GM12878 (cell line): Measurements from ENCODE around the gene CCDC117. TPM values are rescaled to one million over a fixed set of nuclear protein-coding genes. Genes with fewer than 3 reads are reported as not detected.
A peak's percentile ranks its signal among the peaks of the same experiment; 100 is the strongest.

Source experiments
- CBFB ChIP-seq: IDR thresholded peaks from 2 replicates; pipeline ENCODE4 v1.6.1; 2016; ENCODE audit warnings: antibody characterized with exemption, low read depth
- EED ChIP-seq: sonication (generic); IDR thresholded peaks from 2 replicates; pipeline ENCODE4 v1.6.1; 2016; ENCODE audit warnings: antibody characterized with exemption, low read depth
- EGR1 ChIP-seq, 2 experiments: IDR thresholded peaks; 1 replicate in 1 of 2; 2 replicates in 1 of 2; pipeline ENCODE4 v1.6.1; 2011 to 2012; ENCODE audit warnings: low read depth in 2 of 2, low read length in 2 of 2, borderline replicate concordance in 1 of 2, mild to moderate bottlenecking in 1 of 2, moderate library complexity in 1 of 2
- GABPA ChIP-seq: IDR thresholded peaks from 2 replicates; pipeline ENCODE4 v1.6.1; 2014; ENCODE audit warnings: antibody characterized with exemption, low read depth, mild to moderate bottlenecking, inconsistent platforms
- HDGF ChIP-seq: fragments of 450-650 bp; IDR thresholded peaks from 2 replicates; pipeline ENCODE4 v1.6.1; 2016; ENCODE audit warnings: antibody characterized with exemption
- KAT2A ChIP-seq: conservative IDR thresholded peaks from 2 replicates; pipeline ENCODE4 v1.6.1; 2011; ENCODE audit warnings: low read depth, low read length; ENCODE audit not compliant: control insufficient read depth
- MTA2 ChIP-seq: fragments of 450-650 bp; IDR thresholded peaks from 2 replicates; pipeline ENCODE4 v1.6.1; 2016; ENCODE audit warnings: low read depth, mild to moderate bottlenecking, moderate library complexity
- MTA3 ChIP-seq: IDR thresholded peaks from 2 replicates; pipeline ENCODE4 v1.6.1; 2012; ENCODE audit warnings: low read length, inconsistent platforms, borderline replicate concordance
- MXI1 ChIP-seq: fragments of 150-350 bp; IDR thresholded peaks from 2 replicates; pipeline ENCODE4 v1.6.1; 2011; ENCODE audit warnings: low read depth, mild to moderate bottlenecking, inconsistent platforms, low read length, improper control_type of control experiment
- NBN ChIP-seq: fragments of 450-650 bp; IDR thresholded peaks from 2 replicates; pipeline ENCODE4 v1.6.1; 2016
- POLR2AphosphoS2 ChIP-seq: IDR thresholded peaks from 2 replicates; pipeline ENCODE4 v1.6.1; 2011; ENCODE audit warnings: low read depth, mild to moderate bottlenecking, low read length, improper control_type of control experiment, moderate library complexity
- RB1 ChIP-seq: fragments of 450-650 bp; formaldehyde crosslinking; IDR thresholded peaks from 2 replicates; pipeline ENCODE4 v1.6.1; 2017; ENCODE audit warnings: mild to moderate bottlenecking, borderline replicate concordance
- SIX5 ChIP-seq: IDR thresholded peaks from 2 replicates; pipeline ENCODE4 v1.6.1; 2011; ENCODE audit warnings: mild to moderate bottlenecking, low read depth, low read length, moderate library complexity; ENCODE audit not compliant: severe bottlenecking
- TAF1 ChIP-seq: IDR thresholded peaks from 2 replicates; pipeline ENCODE4 v1.6.1; 2011; ENCODE audit warnings: mild to moderate bottlenecking, low read depth, low read length, borderline replicate concordance
- TCF3 ChIP-seq: IDR thresholded peaks from 2 replicates; pipeline ENCODE4 v1.6.1; 2012; ENCODE audit warnings: low read depth, mild to moderate bottlenecking, low read length, borderline replicate concordance; ENCODE audit not compliant: insufficient read depth
- ZNF384 ChIP-seq: IDR thresholded peaks from 2 replicates; pipeline ENCODE4 v1.6.1; 2012; ENCODE audit warnings: low read depth, mild to moderate bottlenecking, low read length, improper control_type of control experiment, borderline replicate concordance
- ZZZ3 ChIP-seq: IDR thresholded peaks from 2 replicates; pipeline ENCODE4 v1.6.1; 2011; ENCODE audit warnings: low read depth; ENCODE audit not compliant: control insufficient read depth, insufficient read length
- polyA plus RNA-seq, 11 experiments: library from polyadenylated mRNA; depleted of rRNA in 4 of 11; unstranded in 6 of 11; stranded (reverse) in 5 of 11; fragments of >200 nt; fragmentation: Nextera tagmentation in 4 of 11; fragmentation: Illumina TruSeq in 1 of 11; extraction: Ambion mirVana in 4 of 11; extraction: Trizol in 1 of 11; gene quantifications; 1 replicate in 1 of 11; 2 replicates in 10 of 11; pipeline versions ENCODE4 v1.2.1 to v1.2.3, GENCODE V29; 2011 to 2016; ENCODE audit warnings: inconsistent platforms in 2 of 11, missing spikeins in 2 of 11, low read depth in 1 of 11
- total RNA-seq, 4 experiments: library from RNA; depleted of rRNA in 3 of 4; stranded (reverse); fragments of >200 nt in 3 of 4; fragmentation: Illumina TruSeq in 1 of 4; extraction: Trizol in 1 of 4; gene quantifications; 2 replicates each; pipeline versions ENCODE4 v1.2.1 to v1.2.3, GENCODE V29; 2013 to 2021
- TF ChIP-seq, protein P1 (sequence below): IDR thresholded peaks from 2 replicates; pipeline ENCODE4 v1.6.1; 2011; ENCODE audit warnings: low read depth, mild to moderate bottlenecking, low read length, moderate library complexity, borderline replicate concordance; ENCODE audit errors: extremely low read depth
- TF ChIP-seq, protein P2 (sequence below): IDR thresholded peaks from 2 replicates; pipeline ENCODE4 v1.6.1; 2011; ENCODE audit warnings: borderline replicate concordance, low read depth, mild to moderate bottlenecking, moderate library complexity, mixed read lengths, low read length; ENCODE audit not compliant: insufficient read depth; ENCODE audit errors: extremely low read length
- TF ChIP-seq, protein P3 (sequence below): fragments of 450-650 bp; IDR thresholded peaks from 2 replicates; pipeline ENCODE4 v1.6.1; 2018; ENCODE audit warnings: borderline replicate concordance, mild to moderate bottlenecking; ENCODE audit not compliant: partially characterized antibody
- TF ChIP-seq, protein P4 (sequence below): fragments of 450-650 bp; IDR thresholded peaks from 2 replicates; pipeline ENCODE4 v1.6.1; 2017; ENCODE audit warnings: mild to moderate bottlenecking, low read depth, inconsistent platforms; ENCODE audit not compliant: poor library complexity, severe bottlenecking

CCDC117 gene
- total and polyA plus RNA-seq, 10 of the 15 experiments (the other 5 are each of a cell fraction or from before 2014, with no cell fraction given), result 6.3 to 32.2 (median 20.6) TPM

DNA sequence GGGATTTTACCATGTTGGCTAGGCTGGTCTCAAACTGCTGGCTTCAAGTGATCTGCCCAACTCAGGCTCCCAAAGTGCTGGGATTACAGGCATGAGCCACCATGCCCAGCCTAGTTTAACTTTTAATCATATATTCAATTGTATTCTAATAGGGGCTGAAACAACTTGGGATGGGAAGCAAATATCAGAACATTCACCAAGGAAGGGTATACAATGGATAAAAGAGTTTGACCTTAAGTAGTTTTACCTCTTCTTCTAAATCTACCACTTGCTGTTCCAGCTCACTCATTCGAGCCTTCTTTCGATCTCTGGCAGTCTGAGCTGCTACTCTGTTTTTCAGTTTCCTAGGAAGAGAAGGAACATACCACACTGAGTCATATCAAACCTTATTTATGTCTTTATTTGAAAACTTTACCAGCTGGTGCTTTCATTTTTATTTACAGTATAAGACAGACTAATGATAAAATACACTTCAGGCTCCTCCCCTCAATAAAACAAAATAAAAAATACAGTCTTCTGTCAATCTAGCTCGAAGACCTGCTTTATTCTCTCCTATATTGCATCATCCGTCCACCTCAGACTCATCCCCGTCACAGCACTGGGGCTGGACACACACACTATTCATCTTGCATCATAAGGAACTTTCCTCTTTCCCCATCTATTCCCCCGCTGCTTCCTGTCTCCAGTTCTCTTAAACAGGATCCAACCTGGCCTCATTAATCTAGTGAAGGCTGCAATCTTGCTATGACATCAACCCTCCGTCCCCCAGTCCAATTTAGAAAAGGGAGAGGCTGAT lies 26.5 kb downstream of the CCDC117 start (continued):
- TF ChIP-seq ZNF384 (no peak), RB1 (no peak), SIX5 (no peak), MTA2 (no peak), TCF3 (0 out of 2 replicates have a peak, but pooled peaks have one; percentile 19), ZZZ3 (no peak), MTA3 (no peak), MXI1 (no peak), HDGF (no peak), EGR1 (IDR thresholded peaks at IDR 0.05; ENCODE audit: borderline replicate concordance in 1 of 2, low read depth in 2 of 2, low read length in 2 of 2) (no peak), KAT2A (no peak), POLR2AphosphoS2 (no peak; the same call in 1 of the 2 replicates), CBFB (no peak), TAF1 (no peak), NBN (no peak), EED (no peak), GABPA (no peak)
- TF ChIP-seq, protein P1, sequence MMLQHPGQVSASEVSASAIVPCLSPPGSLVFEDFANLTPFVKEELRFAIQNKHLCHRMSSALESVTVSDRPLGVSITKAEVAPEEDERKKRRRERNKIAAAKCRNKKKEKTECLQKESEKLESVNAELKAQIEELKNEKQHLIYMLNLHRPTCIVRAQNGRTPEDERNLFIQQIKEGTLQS, result no peak
- TF ChIP-seq, protein P2, sequence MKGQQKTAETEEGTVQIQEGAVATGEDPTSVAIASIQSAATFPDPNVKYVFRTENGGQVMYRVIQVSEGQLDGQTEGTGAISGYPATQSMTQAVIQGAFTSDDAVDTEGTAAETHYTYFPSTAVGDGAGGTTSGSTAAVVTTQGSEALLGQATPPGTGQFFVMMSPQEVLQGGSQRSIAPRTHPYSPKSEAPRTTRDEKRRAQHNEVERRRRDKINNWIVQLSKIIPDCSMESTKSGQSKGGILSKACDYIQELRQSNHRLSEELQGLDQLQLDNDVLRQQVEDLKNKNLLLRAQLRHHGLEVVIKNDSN, result no peak
- TF ChIP-seq, protein P3, sequence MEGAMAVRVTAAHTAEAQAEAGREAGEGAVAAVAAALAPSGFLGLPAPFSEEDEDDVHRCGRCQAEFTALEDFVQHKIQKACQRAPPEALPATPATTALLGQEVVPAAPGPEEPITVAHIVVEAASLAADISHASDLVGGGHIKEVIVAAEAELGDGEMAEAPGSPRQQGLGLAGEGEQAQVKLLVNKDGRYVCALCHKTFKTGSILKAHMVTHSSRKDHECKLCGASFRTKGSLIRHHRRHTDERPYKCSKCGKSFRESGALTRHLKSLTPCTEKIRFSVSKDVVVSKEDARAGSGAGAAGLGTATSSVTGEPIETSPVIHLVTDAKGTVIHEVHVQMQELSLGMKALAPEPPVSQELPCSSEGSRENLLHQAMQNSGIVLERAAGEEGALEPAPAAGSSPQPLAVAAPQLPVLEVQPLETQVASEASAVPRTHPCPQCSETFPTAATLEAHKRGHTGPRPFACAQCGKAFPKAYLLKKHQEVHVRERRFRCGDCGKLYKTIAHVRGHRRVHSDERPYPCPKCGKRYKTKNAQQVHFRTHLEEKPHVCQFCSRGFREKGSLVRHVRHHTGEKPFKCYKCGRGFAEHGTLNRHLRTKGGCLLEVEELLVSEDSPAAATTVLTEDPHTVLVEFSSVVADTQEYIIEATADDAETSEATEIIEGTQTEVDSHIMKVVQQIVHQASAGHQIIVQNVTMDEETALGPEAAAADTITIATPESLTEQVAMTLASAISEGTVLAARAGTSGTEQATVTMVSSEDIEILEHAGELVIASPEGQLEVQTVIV, result no peak
- TF ChIP-seq, protein P4, sequence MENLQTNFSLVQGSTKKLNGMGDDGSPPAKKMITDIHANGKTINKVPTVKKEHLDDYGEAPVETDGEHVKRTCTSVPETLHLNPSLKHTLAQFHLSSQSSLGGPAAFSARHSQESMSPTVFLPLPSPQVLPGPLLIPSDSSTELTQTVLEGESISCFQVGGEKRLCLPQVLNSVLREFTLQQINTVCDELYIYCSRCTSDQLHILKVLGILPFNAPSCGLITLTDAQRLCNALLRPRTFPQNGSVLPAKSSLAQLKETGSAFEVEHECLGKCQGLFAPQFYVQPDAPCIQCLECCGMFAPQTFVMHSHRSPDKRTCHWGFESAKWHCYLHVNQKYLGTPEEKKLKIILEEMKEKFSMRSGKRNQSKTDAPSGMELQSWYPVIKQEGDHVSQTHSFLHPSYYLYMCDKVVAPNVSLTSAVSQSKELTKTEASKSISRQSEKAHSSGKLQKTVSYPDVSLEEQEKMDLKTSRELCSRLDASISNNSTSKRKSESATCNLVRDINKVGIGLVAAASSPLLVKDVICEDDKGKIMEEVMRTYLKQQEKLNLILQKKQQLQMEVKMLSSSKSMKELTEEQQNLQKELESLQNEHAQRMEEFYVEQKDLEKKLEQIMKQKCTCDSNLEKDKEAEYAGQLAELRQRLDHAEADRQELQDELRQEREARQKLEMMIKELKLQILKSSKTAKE, result no peak
